ENCODE data around the gene ZBED4.

ZBED4 gene

DNA sequence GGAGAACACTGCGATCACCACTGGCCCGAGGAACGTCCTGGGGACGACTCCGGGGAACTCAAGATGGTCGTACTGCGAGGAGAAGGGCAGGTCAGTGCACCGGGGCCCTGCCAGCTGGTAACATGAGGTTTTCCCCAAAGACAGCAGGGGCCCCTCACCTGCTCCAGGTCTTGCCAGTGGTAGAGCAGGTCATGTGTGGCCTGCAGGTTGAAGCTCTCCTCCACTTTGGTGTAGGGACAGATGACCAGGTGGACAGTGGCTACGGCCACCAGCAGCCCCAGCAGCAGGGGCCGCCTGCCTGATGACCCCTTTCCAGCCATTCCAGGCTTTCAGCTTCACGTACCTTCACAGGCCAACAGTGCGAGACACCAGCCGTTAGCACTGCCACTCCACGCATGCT lies 59.8 kb downstream of the ZBED4 start:
- no peak overlapping the region for H3K4me3 ChIP-seq (ENCODE audit: low read depth, low read length)
- no peak for DNase-seq (ENCODE audit: low read depth, low spot score)
- in situ Hi-C loops (cut with HindIII; ENCODE audit: low sequenced_read_pairs): no loop called here
- no peak for TF ChIP-seq CTCF (IDR thresholded peaks at IDR 0.05; ENCODE audit: low read depth, low read length)

- no peak overlapping the region for H3K4me3 ChIP-seq (ENCODE audit: low read depth, low read length)
- in situ Hi-C loops (cut with HindIII; ENCODE audit: low sequenced_read_pairs): no loop called here
- DNase-seq (ENCODE audit: low read depth, low spot score): no peak
- no peak for TF ChIP-seq CTCF (IDR thresholded peaks at IDR 0.05; ENCODE audit: low read depth, low read length)
These were observed 60.6 kb downstream of the ZBED4 start for GRCh38 chr22:49914256-49914655.

GRCh38 chr22:49915610-49916009 lies 62.0 kb downstream of the ZBED4 start:
- no peak overlapping the region for H3K4me3 ChIP-seq (ENCODE audit: low read depth, low read length)
- DNase-seq (ENCODE audit: low read depth, low spot score): no peak
- in situ Hi-C loops (cut with HindIII; ENCODE audit: low sequenced_read_pairs): no loop called here
- TF ChIP-seq CTCF (IDR thresholded peaks at IDR 0.05; ENCODE audit: low read depth, low read length): no peak

- no peak for DNase-seq (ENCODE audit: low read depth, low spot score)
- in situ Hi-C loops (cut with HindIII; ENCODE audit: low sequenced_read_pairs): no loop called here
- no peak for TF ChIP-seq CTCF (IDR thresholded peaks at IDR 0.05; ENCODE audit: low read depth, low read length)
- H3K4me3 ChIP-seq (ENCODE audit: low read depth, low read length): no peak overlapping the region
These were observed 63.2 kb downstream of the ZBED4 start for GRCh38 chr22:49916831-49917230.

- no peak for TF ChIP-seq CTCF (IDR thresholded peaks at IDR 0.05; ENCODE audit: low read depth, low read length)
- DNase-seq (ENCODE audit: low read depth, low spot score): peak; percentile 98
- H3K4me3 ChIP-seq (ENCODE audit: low read depth, low read length): peak within 1 kb of the TSS; percentile 73
- in situ Hi-C loops (cut with HindIII; ENCODE audit: low sequenced_read_pairs): no loop called here
These were observed 64.6 kb downstream of the ZBED4 start, which contains the start of the genes ALG12 and CRELD2 for GRCh38 chr22:49917974-49918910. TSS of gene ALG12 (minus strand) at chr22:49918438. CDS start at chr22:49913765, 4,673 bp downstream. TSS of gene CRELD2 (plus strand) at chr22:49918634. CDS start at chr22:49918770, 136 bp downstream.

- in situ Hi-C loops (cut with HindIII; ENCODE audit: low sequenced_read_pairs): no loop called here
- TF ChIP-seq CTCF (IDR thresholded peaks at IDR 0.05; ENCODE audit: low read depth, low read length): no peak
- H3K4me3 ChIP-seq (ENCODE audit: low read depth, low read length): peak overlapping the region; percentile 66
- no peak for DNase-seq (ENCODE audit: low read depth, low spot score)
These were observed 65.6 kb downstream of the ZBED4 start for GRCh38 chr22:49918911-49919881.
